Lower lobe of right lung (tissue), 2 donors: Measurements from ENCODE around the gene C9orf50. TPM values are rescaled to one million over a fixed set of nuclear protein-coding genes. Genes with fewer than 3 reads are reported as not detected.
A peak's percentile ranks its signal among the peaks of the same experiment; 100 is the strongest.

ENCODE experiments used
- ATAC-seq, 2 donors: fragments of 200-7000 bp; cut with Tn5 transposase; one replicate each; pipeline ENCODE4 v1.9.1; 2020 to 2022; ENCODE audit warnings: mild to moderate bottlenecking in 2 of 2, moderate library complexity in 2 of 2
- DNase-seq: peaks from one replicate; pipeline ENCODE4 v3.0.0-alpha.2; 2020
- H3K27ac ChIP-seq: fragments of 200-600 bp; one replicate; pipeline ENCODE4 v1.8.0; 2022
- H3K27me3 ChIP-seq: fragments of 200-600 bp; one replicate; pipeline ENCODE4 v1.8.0; 2022; ENCODE audit warnings: low read depth
- H3K36me3 ChIP-seq: fragments of 200-600 bp; one replicate; pipeline ENCODE4 v1.8.0; 2022; ENCODE audit warnings: mild to moderate bottlenecking
- H3K4me1 ChIP-seq: fragments of 200-600 bp; one replicate; pipeline ENCODE4 v1.8.0; 2022
- H3K4me3 ChIP-seq: fragments of 200-600 bp; one replicate; pipeline ENCODE4 v1.8.0; 2022; ENCODE audit warnings: mild to moderate bottlenecking
- H3K9me3 ChIP-seq: fragments of 200-600 bp; one replicate; pipeline ENCODE4 v1.8.0; 2022
- CTCF ChIP-seq: fragments of 200-600 bp; IDR thresholded peaks from one replicate; pipeline ENCODE4 v1.8.0; 2022; ENCODE audit warnings: antibody characterized with exemption, mild to moderate bottlenecking
- intact Hi-C: fragments of 100-400 bp; cut with DNase I; formaldehyde crosslinking; loops from one replicate; pipeline ENCODE4 v1.11.0; 2022
- total RNA-seq: library from RNA; stranded (reverse); fragmentation: NEBNext Ultra II Directional; extraction: Animal tissue kit (Norgen Biotek cat#: 25700); gene quantifications from one replicate; pipeline ENCODE4 v1.2.1, GENCODE V29; 2021
- donor health status: DM: no; HTN: yes; CAD: no; lungs with severe emphysema.

Gene C9orf50
- total RNA-seq, 1 donor from 2014 or later: not detected

GRCh38 chr9:129570450-129571297, 50.2 kb downstream of the C9orf50 start:
- H3K27me3 ChIP-seq: peaks cover 11% of the 10 kb centered on the region
- H3K9me3 ChIP-seq: no peaks in the 10 kb centered on the region
- H3K36me3 ChIP-seq: no peaks in the 10 kb centered on the region
- H3K4me1 ChIP-seq: peaks cover 28% of the 10 kb centered on the region
- no peak for TF ChIP-seq CTCF
- intact Hi-C loops: no loop called here
- H3K27ac ChIP-seq: peak overlapping the region; percentile 11
- DNase-seq: no peak
- no peak overlapping the region for H3K4me3 ChIP-seq
- peak; percentile 22 to 54 for ATAC-seq

- intact Hi-C loops: no loop called here
- peak overlapping the region; percentile 62 for H3K27ac ChIP-seq
- ATAC-seq (peak; percentile 34 to 40), DNase-seq (no peak)
- H3K4me1 ChIP-seq: peaks cover 28% of the 10 kb centered on the region
- peaks cover 11% of the 10 kb centered on the region for H3K27me3 ChIP-seq
- peak overlapping the region; percentile 56 for H3K4me3 ChIP-seq
- no peaks in the 10 kb centered on the region for H3K9me3 ChIP-seq
- peak; percentile 39 for TF ChIP-seq CTCF
- H3K36me3 ChIP-seq: no peaks in the 10 kb centered on the region
Observed at GRCh38 chr9:129569502-129570449, 51.1 kb downstream of the C9orf50 start.

GRCh38 chr9:129568560-129569501, 52.1 kb downstream of the C9orf50 start:
- Histone ChIP-seq H3K4me1 (peaks cover 28% of the 10 kb centered on the region), H3K36me3 (no peaks in the 10 kb centered on the region), H3K27me3 (peaks cover 11% of the 10 kb centered on the region), H3K27ac (peak overlapping the region; percentile 62), H3K4me3 (peak overlapping the region; percentile 56), H3K9me3 (no peaks in the 10 kb centered on the region)
- ATAC-seq (peak; percentile 31 to 35), DNase-seq (peak; percentile 56)
- no peak for TF ChIP-seq CTCF
- intact Hi-C loops: no loop called here

GRCh38 chr9:129567842-129568559, 52.9 kb downstream of the C9orf50 start:
- intact Hi-C loops: no loop called here
- ATAC-seq (peak; percentile 51 to 65), DNase-seq (no peak)
- Histone ChIP-seq H3K27ac (peak overlapping the region; percentile 62), H3K4me1 (peaks cover 28% of the 10 kb centered on the region), H3K9me3 (no peaks in the 10 kb centered on the region), H3K36me3 (no peaks in the 10 kb centered on the region), H3K4me3 (peak overlapping the region; percentile 56), H3K27me3 (peaks cover 11% of the 10 kb centered on the region)
- no peak for TF ChIP-seq CTCF
